SU-DHL-6 (cell line): ENCODE data around the gene HTT.

Experiments
- H2AFZ ChIP-seq: fragments of 200-600 bp; sonication (generic); 2 replicates; pipeline ENCODE4 v1.6.1; 2014; ENCODE audit warnings: low read depth, mild to moderate bottlenecking, moderate library complexity, mixed read lengths, antibody characterized with exemption, low read length; ENCODE audit not compliant: severe bottlenecking
- H3F3A ChIP-seq: fragments of 200-600 bp; shearing (Covaris generic); 2 replicates; pipeline ENCODE4 v1.6.0; 2016; ENCODE audit warnings: antibody characterized with exemption, mild to moderate bottlenecking; ENCODE audit not compliant: insufficient read depth
- H3K27ac ChIP-seq: fragments of 200-600 bp; sonication (generic); 2 replicates; pipeline ENCODE4 v1.5.1; 2016; ENCODE audit warnings: low read depth, mild to moderate bottlenecking, low read length, moderate library complexity, mixed read lengths
- H3K27me3 ChIP-seq: fragments of 200-600 bp; sonication (generic), shearing (Covaris generic); 2 replicates; pipeline ENCODE4 v1.6.0; 2014; ENCODE audit warnings: mild to moderate bottlenecking, low read length
- H3K36me3 ChIP-seq: fragments of 200-600 bp; sonication (generic); 2 replicates; pipeline ENCODE4 v1.6.1; 2014; ENCODE audit warnings: mild to moderate bottlenecking, low read length, mixed read lengths
- H3K4me2 ChIP-seq: fragments of 300-600, 200-600 bp; shearing (Covaris generic), sonication (generic); 2 replicates; pipeline ENCODE4 v1.6.0; 2014; ENCODE audit warnings: low read length, low read depth, mild to moderate bottlenecking; ENCODE audit not compliant: poor library complexity, severe bottlenecking
- H3K4me3 ChIP-seq: fragments of 200-600 bp; sonication (generic); 2 replicates; pipeline ENCODE4 v1.5.1; 2014; ENCODE audit warnings: antibody characterized with exemption, low read length, mild to moderate bottlenecking, mixed read lengths; ENCODE audit not compliant: insufficient read depth, poor library complexity, severe bottlenecking
- H3K79me2 ChIP-seq: fragments of 200-600 bp; sonication (generic); 2 replicates; pipeline ENCODE4 v1.6.1; 2014; ENCODE audit warnings: mild to moderate bottlenecking, low read length, moderate library complexity; ENCODE audit not compliant: insufficient read depth
- H3K9ac ChIP-seq: fragments of 200-600 bp; sonication (generic); 2 replicates; pipeline ENCODE4 v1.7.0; 2014; ENCODE audit warnings: mild to moderate bottlenecking, low read length
- H3K9me2 ChIP-seq: fragments of 200-600 bp; sonication (generic); replicated peaks from 2 replicates; pipeline ENCODE4 v1.6.1; 2014; ENCODE audit warnings: low read length; ENCODE audit not compliant: insufficient read depth
- H3K9me3 ChIP-seq: fragments of 200-600 bp; sonication (generic); 2 replicates; pipeline ENCODE4 v1.6.1; 2014; ENCODE audit warnings: low read length, mixed read lengths; ENCODE audit not compliant: insufficient read depth
- H4K20me1 ChIP-seq: fragments of 200-600 bp; sonication (generic); 2 replicates; pipeline ENCODE4 v1.6.1; 2014; ENCODE audit warnings: low read depth, mild to moderate bottlenecking, antibody characterized with exemption, low read length, moderate library complexity, mixed read lengths
- CTCF ChIP-seq: fragments of 200-600 bp; sonication (generic); IDR thresholded peaks from one replicate; pipeline ENCODE4 v1.5.1; 2017; ENCODE audit warnings: antibody characterized with exemption, mild to moderate bottlenecking, low read length, moderate library complexity; ENCODE audit not compliant: insufficient read depth, poor library complexity, severe bottlenecking
- EZH2phosphoT487 ChIP-seq: fragments of 200-600 bp; sonication (generic), shearing (Covaris generic); conservative IDR thresholded peaks from 2 replicates; pipeline ENCODE4 v1.6.1; 2018; ENCODE audit warnings: mild to moderate bottlenecking, antibody characterized with exemption, low read length, moderate library complexity, mixed read lengths

Gene HTT

DNA sequence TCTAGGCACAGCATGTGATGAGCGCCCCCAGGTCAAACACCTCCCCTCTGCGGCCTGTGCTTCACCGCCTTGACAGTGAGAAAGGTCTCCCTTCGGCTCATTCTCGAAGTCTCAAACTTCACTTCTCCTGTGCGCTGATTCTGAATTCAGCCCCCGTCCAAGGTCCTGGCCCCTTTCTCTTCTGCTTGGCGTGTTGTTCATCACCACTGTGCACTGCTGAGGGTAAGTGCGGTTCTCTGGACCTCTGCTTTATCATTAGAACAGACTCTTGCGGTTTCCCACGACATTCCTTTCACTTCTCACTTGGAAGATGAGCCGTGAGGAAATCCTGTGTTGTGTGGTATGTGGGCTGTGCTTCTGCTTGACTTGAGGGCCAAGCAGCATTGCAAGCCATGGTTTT, 12.0 kb upstream of the HTT start:
- Histone ChIP-seq H2AFZ (no peak overlapping the region), H3K4me2 (no peak overlapping the region), H3K4me3 (no peak overlapping the region), H3K9me2 (no peaks in the 10 kb centered on the region), H3K9ac (no peak overlapping the region), H3F3A (no peaks in the 10 kb centered on the region), H3K27ac (no peak overlapping the region), H3K9me3 (no peaks in the 10 kb centered on the region), H3K36me3 (no peaks in the 10 kb centered on the region), H3K27me3 (no peaks in the 10 kb centered on the region), H4K20me1 (no peaks in the 10 kb centered on the region), H3K79me2 (no peaks in the 10 kb centered on the region)
- TF ChIP-seq CTCF = no peak
- no peak for TF ChIP-seq EZH2phosphoT487

DNA sequence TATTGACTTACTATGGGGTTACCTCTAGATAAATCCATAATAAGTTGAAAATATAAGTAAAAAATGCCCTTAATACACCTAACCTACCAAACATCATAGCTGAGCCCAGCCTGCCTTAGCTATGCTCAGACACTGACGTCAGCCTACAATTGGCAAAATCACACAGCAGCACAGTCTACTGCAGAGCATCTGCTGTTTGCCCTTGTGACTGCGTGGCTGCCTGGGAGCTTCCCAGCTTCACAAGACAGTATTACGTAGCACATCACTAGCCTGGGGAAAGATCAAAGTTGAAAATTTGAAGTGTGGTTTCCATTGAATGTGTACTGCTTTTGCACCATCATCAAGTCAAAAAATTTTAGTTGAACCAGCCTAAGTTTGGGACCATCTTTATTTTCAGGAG, 8.9 kb upstream of the HTT start:
- Histone ChIP-seq H3K9me2 (no peaks in the 10 kb centered on the region), H3K27me3 (no peaks in the 10 kb centered on the region), H3K9me3 (no peaks in the 10 kb centered on the region), H3K27ac (no peak overlapping the region), H4K20me1 (no peaks in the 10 kb centered on the region), H3K4me3 (no peak overlapping the region), H2AFZ (no peak overlapping the region), H3K79me2 (no peaks in the 10 kb centered on the region), H3K4me2 (no peak overlapping the region), H3F3A (no peaks in the 10 kb centered on the region), H3K36me3 (no peaks in the 10 kb centered on the region), H3K9ac (no peak overlapping the region)
- no peak for TF ChIP-seq CTCF
- TF ChIP-seq EZH2phosphoT487 = no peak

- Histone ChIP-seq H4K20me1 (no peaks in the 10 kb centered on the region), H3K9ac (no peak overlapping the region), H3K4me3 (no peak overlapping the region), H3K9me2 (no peaks in the 10 kb centered on the region), H3K27ac (no peak overlapping the region), H3K79me2 (no peaks in the 10 kb centered on the region), H3K4me2 (no peak overlapping the region), H3K36me3 (no peaks in the 10 kb centered on the region), H3F3A (no peaks in the 10 kb centered on the region), H3K9me3 (no peaks in the 10 kb centered on the region), H3K27me3 (no peaks in the 10 kb centered on the region), H2AFZ (no peak overlapping the region)
- TF ChIP-seq EZH2phosphoT487 = no peak
Observed at GRCh38 chr4:3066836-3067400, 7.6 kb upstream of the HTT start.

DNA sequence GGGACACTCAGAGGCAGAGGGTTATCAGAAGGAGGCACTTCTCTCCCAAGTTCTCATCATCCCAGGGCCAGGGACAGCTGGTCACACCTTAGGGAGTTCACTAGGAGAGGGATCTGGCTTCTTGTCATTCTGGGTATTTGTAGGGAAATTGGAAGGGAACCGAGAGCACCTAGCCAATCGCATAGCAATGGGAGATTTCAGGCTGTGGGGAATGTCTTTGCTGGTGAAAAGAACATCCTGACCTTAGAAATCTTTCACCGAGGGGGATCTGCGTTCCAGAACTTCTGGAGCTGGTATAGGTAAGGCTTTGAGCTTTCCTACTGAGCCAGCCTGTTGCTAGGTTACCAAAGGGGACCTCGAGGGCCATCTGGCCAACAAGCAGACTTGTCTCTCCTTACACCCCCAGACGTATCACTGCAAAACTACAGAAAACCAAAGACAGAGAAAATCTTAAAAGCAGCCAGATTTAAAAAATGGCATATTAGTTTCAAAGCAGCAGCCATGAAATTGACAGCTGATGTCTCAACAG, 6.9 kb upstream of the HTT start:
- no peak overlapping the region for H3K4me2 ChIP-seq
- no peaks in the 10 kb centered on the region for H3F3A ChIP-seq
- no peaks in the 10 kb centered on the region for H3K36me3 ChIP-seq
- no peaks in the 10 kb centered on the region for H3K79me2 ChIP-seq
- H3K9me3 ChIP-seq = no peaks in the 10 kb centered on the region
- H3K4me3 ChIP-seq = no peak overlapping the region
- no peak overlapping the region for H3K9ac ChIP-seq
- H4K20me1 ChIP-seq = no peaks in the 10 kb centered on the region
- no peak overlapping the region for H2AFZ ChIP-seq
- no peak for TF ChIP-seq CTCF
- no peak for TF ChIP-seq EZH2phosphoT487
- no peaks in the 10 kb centered on the region for H3K27me3 ChIP-seq
- H3K9me2 ChIP-seq = no peaks in the 10 kb centered on the region
- no peak overlapping the region for H3K27ac ChIP-seq
